IPS-18c (cell line): ENCODE data around the gene PFN1.

Experiments
- H3K4me3 ChIP-seq: 2 replicates; pipeline ENCODE4 v1.7.0; 2013; ENCODE audit warnings: low read depth, mild to moderate bottlenecking, low read length, moderate library complexity; ENCODE audit not compliant: insufficient read depth
- H3K9me3 ChIP-seq: one replicate; pipeline ENCODE4 v1.6.1; 2013; ENCODE audit warnings: mild to moderate bottlenecking, low read length, moderate library complexity; ENCODE audit not compliant: control insufficient read depth, insufficient read depth

PFN1 gene

DNA sequence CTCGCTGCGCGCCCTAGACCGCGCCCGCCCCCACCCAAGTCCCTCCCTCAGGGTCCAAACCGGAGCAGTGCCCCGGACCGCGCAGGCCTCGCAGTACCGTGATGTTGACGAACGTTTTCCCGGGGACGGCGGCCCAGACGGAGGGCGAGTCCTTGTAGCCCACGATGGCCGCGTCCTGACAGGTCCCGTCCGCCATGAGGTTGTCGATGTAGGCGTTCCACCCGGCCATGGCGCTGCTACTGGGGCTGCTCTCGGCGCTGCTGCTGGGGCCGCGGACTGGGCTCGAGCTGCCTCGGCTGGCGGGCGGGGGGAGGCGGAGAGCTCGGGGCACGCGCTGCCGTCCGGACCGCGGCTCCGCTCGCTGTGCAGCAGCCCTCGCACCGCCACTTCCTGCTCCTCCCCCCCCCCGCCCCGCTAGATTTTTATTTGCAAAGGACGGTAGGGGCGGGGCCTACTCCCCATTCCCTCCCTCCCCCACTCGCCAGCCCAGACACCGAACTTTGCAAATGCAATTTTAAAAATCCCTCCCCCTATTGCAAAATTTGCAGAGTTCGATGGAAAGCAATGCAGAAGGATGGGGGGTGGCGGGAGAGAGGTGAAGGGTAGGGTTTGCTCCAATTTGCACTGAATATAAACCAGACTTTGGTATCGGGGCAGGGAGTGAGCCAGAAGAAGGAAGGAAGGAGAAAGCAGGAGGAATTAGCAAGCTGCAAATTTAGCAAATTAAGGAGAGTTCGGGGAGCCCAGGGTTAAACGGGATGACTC lies at the start of gene PFN1:
PFN1 (minus strand) TSS at position 365 of the 765 bp plus-strand sequence; CDS start at position 229, 136 bp downstream.
- Histone ChIP-seq H3K4me3 (peak within 1 kb of the TSS; percentile 94), H3K9me3 (no peaks in the 10 kb centered on the region)

GRCh38 chr17:4997302-4998026 lies 49.1 kb upstream of the PFN1 start, which contains the start of the genes INCA1 and KIF1C:
TSS of gene INCA1 (minus strand) at chr17:4997522. CDS start at chr17:4994437, 3,085 bp downstream.
TSS of gene KIF1C (plus strand) at chr17:4997950. CDS start at chr17:5000247, 2,297 bp downstream.
- Histone ChIP-seq H3K9me3 (no peaks in the 10 kb centered on the region), H3K4me3 (peak within 1 kb of the TSS; percentile 77)

GRCh38 chr17:4994081-4994595 lies 45.8 kb upstream of the PFN1 start:
- H3K4me3 ChIP-seq: no peak overlapping the region

GRCh38 chr17:4987767-4988567 lies 39.6 kb upstream of the PFN1 start:
- H3K4me3 ChIP-seq: peak overlapping the region; percentile 70
- H3K9me3 ChIP-seq: no peaks in the 10 kb centered on the region

More at GRCh38 chr17:4994081-4994595, 45.8 kb upstream of the PFN1 start:
- H3K9me3 ChIP-seq: no peaks in the 10 kb centered on the region

- Histone ChIP-seq H3K9me3 (no peaks in the 10 kb centered on the region), H3K4me3 (peak within 1 kb of the TSS; percentile 70)
These were observed 38.8 kb upstream of the PFN1 start, which contains the start of gene CAMTA2 for GRCh38 chr17:4986951-4987766. TSS of gene CAMTA2 (minus strand) at chr17:4987675. CDS start at chr17:4986222, 1,453 bp downstream.

DNA sequence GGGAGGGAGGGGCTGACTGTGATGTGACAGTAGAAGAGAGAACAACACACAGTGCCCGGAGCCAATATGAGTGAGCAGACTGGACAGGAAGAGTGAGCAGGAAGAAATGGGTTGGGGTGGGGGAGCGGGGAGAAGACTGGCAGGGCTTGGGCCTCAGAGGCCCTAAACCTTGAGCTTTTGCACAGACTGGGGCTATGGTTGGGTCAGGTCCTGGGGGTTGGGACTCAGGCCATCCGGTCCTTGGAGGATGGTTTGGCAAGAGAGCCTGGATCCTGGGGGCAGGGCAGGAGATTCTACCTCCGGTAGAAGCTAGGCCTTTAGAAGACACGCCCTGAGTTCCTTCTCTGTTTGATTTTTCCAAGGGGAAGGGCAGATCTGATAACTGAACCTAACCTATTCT lies 38.1 kb upstream of the PFN1 start:
- H3K9me3 ChIP-seq: no peaks in the 10 kb centered on the region
- peak overlapping the region; percentile 70 for H3K4me3 ChIP-seq

DNA sequence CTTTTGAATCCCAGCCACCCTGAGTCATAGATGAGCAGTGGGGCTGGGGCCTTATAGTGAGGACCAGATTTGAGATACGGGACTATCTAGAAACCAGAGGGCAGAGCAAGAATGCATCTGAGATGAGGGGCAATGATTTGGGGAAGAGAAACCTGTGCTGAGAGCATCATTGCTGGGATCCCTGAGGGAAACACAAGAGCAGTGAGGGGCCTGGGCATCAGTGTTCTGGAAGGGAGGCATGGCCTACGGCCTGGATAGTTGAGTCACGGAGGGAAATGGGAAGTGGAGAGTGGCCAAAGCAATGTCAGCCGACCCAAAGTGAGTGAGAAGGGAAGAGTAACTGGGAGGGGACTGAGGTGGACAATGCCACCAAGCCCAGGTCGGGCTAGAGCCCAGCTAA lies 34.0 kb upstream of the PFN1 start:
- H3K9me3 ChIP-seq: no peaks in the 10 kb centered on the region
- no peak overlapping the region for H3K4me3 ChIP-seq

GRCh38 chr17:4980644-4981216 lies 32.4 kb upstream of the PFN1 start:
- no peak overlapping the region for H3K4me3 ChIP-seq
- H3K9me3 ChIP-seq: no peaks in the 10 kb centered on the region

DNA sequence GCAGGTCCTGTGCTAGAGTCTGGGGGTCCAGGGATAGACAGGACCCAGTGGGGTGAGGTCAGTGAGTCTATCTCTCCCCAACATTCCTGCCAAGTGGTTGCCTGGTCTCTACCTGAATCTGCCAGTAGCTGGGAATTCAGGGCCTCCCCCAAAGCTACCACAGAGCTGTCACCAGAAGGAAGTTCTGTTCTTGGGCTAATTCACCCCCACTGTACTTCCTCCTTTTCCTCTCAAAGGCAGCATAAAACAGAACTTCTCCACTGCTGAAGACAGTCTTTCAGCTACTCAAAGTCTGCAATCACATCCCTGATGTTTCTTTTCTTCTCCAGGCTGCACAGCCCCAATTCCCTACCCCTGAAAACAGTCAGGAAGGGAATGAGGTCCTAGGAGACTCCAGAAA lies 30.4 kb upstream of the PFN1 start:
- Histone ChIP-seq H3K4me3 (no peak overlapping the region), H3K9me3 (no peaks in the 10 kb centered on the region)

DNA sequence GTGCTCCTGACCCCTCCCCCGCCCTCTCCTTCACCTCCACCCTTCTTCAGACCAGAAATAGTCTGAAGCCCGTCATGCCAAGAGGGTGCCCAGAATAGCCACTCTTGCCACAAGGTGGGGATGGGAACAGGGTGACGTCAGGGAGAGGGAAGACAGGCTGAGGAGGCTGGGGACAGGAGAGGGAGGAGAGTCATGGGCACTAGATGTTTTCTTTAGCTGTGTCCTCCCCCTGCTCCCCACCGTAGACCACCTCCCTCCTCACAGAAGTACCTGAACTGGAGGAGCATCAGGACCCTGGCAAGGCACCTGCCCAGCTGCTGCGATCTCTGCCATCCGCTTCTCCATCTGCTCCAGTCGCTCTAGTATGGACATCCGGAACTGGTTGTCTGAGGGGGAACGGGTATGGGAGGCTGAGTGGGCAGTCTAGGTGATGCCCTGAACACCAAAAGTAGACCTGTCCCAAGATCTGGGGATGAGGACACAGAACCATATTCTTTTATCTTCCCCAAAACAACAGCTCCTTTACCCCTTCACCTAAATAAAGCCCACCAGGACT lies 25.9 kb upstream of the PFN1 start:
- Histone ChIP-seq H3K4me3 (no peak overlapping the region), H3K9me3 (no peaks in the 10 kb centered on the region)

DNA sequence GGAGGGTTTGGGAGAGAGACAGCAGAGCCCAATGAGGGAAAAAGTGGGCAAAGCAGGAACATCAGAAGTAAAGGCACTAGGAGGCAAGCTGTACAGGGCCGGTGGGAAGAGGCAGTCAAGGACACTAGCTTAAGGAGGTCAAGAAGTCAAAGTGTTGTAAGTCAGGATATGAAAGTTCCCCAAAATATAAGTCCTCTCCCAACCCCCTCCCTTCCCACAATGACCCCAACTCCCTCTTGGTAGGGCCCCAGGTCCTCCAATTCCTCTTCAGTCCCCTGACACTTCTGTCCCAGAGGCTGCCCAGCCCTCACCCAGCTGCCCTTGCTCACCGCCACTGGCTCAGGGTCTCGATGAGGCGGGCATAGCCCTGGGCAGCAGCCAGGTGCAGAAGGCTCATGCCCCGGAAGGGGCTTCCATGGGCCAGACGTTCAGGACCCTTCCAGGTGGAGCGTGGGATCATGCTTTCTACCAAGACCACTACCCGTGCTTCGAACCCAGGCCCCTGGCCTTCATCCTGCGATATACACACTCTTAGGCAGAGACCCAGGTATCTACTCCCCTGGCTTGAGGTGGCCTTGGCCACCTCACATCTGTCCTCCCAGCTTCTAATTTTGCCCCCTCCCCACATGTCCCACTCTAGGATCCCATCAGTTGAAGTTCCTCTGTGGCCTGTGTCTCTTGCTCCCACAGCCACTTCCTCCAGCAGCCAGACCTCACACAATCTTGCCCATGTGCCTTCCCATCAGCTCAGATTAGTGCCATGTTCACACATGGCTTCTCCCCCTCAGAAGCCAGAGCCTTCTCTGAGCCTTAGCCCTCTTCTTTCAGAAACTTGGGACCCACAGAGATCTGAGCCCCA lies 25.2 kb upstream of the PFN1 start:
- Histone ChIP-seq H3K4me3 (no peak overlapping the region), H3K9me3 (no peaks in the 10 kb centered on the region)

- Histone ChIP-seq H3K4me3 (no peak overlapping the region), H3K9me3 (peaks cover 3% of the 10 kb centered on the region)
These were observed 24.4 kb upstream of the PFN1 start for GRCh38 chr17:4972752-4973151.

GRCh38 chr17:4972322-4972721 lies 24.0 kb upstream of the PFN1 start:
- peaks cover 5% of the 10 kb centered on the region for H3K9me3 ChIP-seq
- no peak overlapping the region for H3K4me3 ChIP-seq

DNA sequence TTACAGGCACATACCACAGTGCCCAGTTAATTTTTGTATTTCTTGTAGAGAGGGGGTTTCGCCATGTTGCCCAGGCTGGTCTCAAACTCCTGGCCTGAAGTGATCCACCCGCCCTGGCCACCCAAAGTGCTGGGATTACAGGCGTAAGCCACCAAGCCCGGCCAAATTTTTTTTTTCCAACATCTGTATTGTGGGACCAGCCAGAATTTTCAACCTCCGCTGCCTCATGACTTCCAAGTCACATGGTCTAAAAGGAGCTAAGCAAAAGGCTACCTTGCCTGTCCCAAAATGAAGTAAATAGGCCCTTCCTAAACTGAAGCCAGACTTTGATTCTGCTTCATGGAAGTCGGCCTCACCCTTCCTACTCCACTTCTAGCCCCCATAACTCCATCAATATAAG lies 23.5 kb upstream of the PFN1 start:
- no peak overlapping the region for H3K4me3 ChIP-seq
- H3K9me3 ChIP-seq: peaks cover 5% of the 10 kb centered on the region

DNA sequence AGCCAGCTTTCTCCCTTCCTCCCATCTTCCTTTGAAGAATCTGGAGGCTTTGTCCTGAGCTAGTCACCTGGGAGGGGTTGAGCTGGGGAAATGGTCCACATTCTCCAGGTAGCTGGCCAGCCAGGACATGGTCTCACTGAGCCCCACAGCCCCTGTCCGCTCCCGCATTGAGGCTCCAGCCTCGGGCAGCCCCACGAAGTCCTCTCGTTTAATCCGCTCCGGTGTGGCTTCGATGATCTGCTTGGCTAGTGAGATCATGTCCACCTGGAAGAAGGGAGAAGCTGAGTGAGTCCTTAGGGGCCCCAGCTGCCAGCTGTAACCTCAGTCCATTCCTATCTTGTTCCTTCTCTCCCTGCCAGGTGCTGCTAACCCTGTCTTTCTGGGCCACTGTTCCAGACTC lies 21.9 kb upstream of the PFN1 start:
- H3K4me3 ChIP-seq: no peak overlapping the region

More for the DNA sequence above, 21.9 kb upstream of the PFN1 start:
- H3K9me3 ChIP-seq: peaks cover 7% of the 10 kb centered on the region
